SU-DHL-6 (cell line): ENCODE results near the gene USP7.

ENCODE experiments used
- H2AFZ ChIP-seq: fragments of 200-600 bp; sonication (generic); 2 replicates; pipeline ENCODE4 v1.6.1; 2014; ENCODE audit warnings: low read depth, mild to moderate bottlenecking, moderate library complexity, mixed read lengths, antibody characterized with exemption, low read length; ENCODE audit not compliant: severe bottlenecking
- H3F3A ChIP-seq: fragments of 200-600 bp; shearing (Covaris generic); 2 replicates; pipeline ENCODE4 v1.6.0; 2016; ENCODE audit warnings: antibody characterized with exemption, mild to moderate bottlenecking; ENCODE audit not compliant: insufficient read depth
- H3K27ac ChIP-seq: fragments of 200-600 bp; sonication (generic); 2 replicates; pipeline ENCODE4 v1.5.1; 2016; ENCODE audit warnings: low read depth, mild to moderate bottlenecking, low read length, moderate library complexity, mixed read lengths
- H3K27me3 ChIP-seq: fragments of 200-600 bp; sonication (generic), shearing (Covaris generic); 2 replicates; pipeline ENCODE4 v1.6.0; 2014; ENCODE audit warnings: mild to moderate bottlenecking, low read length
- H3K36me3 ChIP-seq: fragments of 200-600 bp; sonication (generic); 2 replicates; pipeline ENCODE4 v1.6.1; 2014; ENCODE audit warnings: mild to moderate bottlenecking, low read length, mixed read lengths
- H3K4me2 ChIP-seq: fragments of 300-600, 200-600 bp; shearing (Covaris generic), sonication (generic); 2 replicates; pipeline ENCODE4 v1.6.0; 2014; ENCODE audit warnings: low read length, low read depth, mild to moderate bottlenecking; ENCODE audit not compliant: poor library complexity, severe bottlenecking
- H3K4me3 ChIP-seq: fragments of 200-600 bp; sonication (generic); 2 replicates; pipeline ENCODE4 v1.5.1; 2014; ENCODE audit warnings: antibody characterized with exemption, low read length, mild to moderate bottlenecking, mixed read lengths; ENCODE audit not compliant: insufficient read depth, poor library complexity, severe bottlenecking
- H3K79me2 ChIP-seq: fragments of 200-600 bp; sonication (generic); 2 replicates; pipeline ENCODE4 v1.6.1; 2014; ENCODE audit warnings: mild to moderate bottlenecking, low read length, moderate library complexity; ENCODE audit not compliant: insufficient read depth
- H3K9ac ChIP-seq: fragments of 200-600 bp; sonication (generic); 2 replicates; pipeline ENCODE4 v1.7.0; 2014; ENCODE audit warnings: mild to moderate bottlenecking, low read length
- H3K9me2 ChIP-seq: fragments of 200-600 bp; sonication (generic); replicated peaks from 2 replicates; pipeline ENCODE4 v1.6.1; 2014; ENCODE audit warnings: low read length; ENCODE audit not compliant: insufficient read depth
- H3K9me3 ChIP-seq: fragments of 200-600 bp; sonication (generic); 2 replicates; pipeline ENCODE4 v1.6.1; 2014; ENCODE audit warnings: low read length, mixed read lengths; ENCODE audit not compliant: insufficient read depth
- H4K20me1 ChIP-seq: fragments of 200-600 bp; sonication (generic); 2 replicates; pipeline ENCODE4 v1.6.1; 2014; ENCODE audit warnings: low read depth, mild to moderate bottlenecking, antibody characterized with exemption, low read length, moderate library complexity, mixed read lengths
- EZH2phosphoT487 ChIP-seq: fragments of 200-600 bp; sonication (generic), shearing (Covaris generic); conservative IDR thresholded peaks from 2 replicates; pipeline ENCODE4 v1.6.1; 2018; ENCODE audit warnings: mild to moderate bottlenecking, antibody characterized with exemption, low read length, moderate library complexity, mixed read lengths
- TF ChIP-seq, protein P1 (sequence below): fragments of 200-600 bp; sonication (generic); IDR thresholded peaks from one replicate; pipeline ENCODE4 v1.5.1; 2017; ENCODE audit warnings: antibody characterized with exemption, mild to moderate bottlenecking, low read length, moderate library complexity; ENCODE audit not compliant: insufficient read depth, poor library complexity, severe bottlenecking

The USP7 gene

DNA sequence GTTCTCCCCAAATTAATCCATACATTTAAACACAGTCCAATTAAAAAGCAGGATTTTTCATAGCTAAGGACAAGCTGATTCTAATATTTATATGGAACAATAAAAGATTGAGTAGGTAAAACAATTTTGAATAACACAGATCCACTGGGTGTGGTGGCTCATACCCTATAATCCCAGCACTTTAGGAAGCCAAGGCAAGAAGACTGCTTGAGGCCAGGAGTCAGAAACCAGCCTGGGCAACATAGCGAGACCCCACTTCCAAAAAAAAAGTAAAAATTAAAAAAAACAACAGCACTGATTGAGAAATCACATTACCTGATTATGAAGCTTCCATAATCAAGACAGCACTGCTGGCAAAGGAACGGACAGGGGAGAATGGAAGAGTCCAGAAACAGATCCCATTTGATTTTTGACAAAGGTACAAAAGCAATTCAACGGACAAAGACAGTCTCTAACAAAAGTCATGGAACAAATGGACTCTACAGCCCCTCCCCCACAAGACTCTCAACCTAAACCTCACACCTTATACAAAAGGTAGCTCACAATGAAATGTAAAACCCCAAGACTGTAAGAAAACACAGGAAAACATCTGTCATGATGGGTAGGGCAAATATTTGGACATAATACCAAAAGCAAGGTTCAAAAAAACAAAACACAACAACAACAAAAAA is 17.9 kb downstream of the USP7 start:
- peaks cover 99% of the 10 kb centered on the region for H3K79me2 ChIP-seq
- no peaks in the 10 kb centered on the region for H3K9me2 ChIP-seq
- peak overlapping the region; percentile 97 for H3K4me2 ChIP-seq
- TF ChIP-seq, protein P1, sequence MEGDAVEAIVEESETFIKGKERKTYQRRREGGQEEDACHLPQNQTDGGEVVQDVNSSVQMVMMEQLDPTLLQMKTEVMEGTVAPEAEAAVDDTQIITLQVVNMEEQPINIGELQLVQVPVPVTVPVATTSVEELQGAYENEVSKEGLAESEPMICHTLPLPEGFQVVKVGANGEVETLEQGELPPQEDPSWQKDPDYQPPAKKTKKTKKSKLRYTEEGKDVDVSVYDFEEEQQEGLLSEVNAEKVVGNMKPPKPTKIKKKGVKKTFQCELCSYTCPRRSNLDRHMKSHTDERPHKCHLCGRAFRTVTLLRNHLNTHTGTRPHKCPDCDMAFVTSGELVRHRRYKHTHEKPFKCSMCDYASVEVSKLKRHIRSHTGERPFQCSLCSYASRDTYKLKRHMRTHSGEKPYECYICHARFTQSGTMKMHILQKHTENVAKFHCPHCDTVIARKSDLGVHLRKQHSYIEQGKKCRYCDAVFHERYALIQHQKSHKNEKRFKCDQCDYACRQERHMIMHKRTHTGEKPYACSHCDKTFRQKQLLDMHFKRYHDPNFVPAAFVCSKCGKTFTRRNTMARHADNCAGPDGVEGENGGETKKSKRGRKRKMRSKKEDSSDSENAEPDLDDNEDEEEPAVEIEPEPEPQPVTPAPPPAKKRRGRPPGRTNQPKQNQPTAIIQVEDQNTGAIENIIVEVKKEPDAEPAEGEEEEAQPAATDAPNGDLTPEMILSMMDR = no peak
- no peak overlapping the region for H2AFZ ChIP-seq
- H3K27ac ChIP-seq = peak overlapping the region; percentile 92
- H3K9ac ChIP-seq = peak overlapping the region; percentile 23
- H3K9me3 ChIP-seq = no peaks in the 10 kb centered on the region
- H4K20me1 ChIP-seq = peaks cover 35% of the 10 kb centered on the region
- H3K36me3 ChIP-seq = no peaks in the 10 kb centered on the region
- H3F3A ChIP-seq = peaks cover 47% of the 10 kb centered on the region
- no peaks in the 10 kb centered on the region for H3K27me3 ChIP-seq
- peak overlapping the region; percentile 39 for H3K4me3 ChIP-seq

GRCh38 chr16:8943966-8944759 is 19.5 kb downstream of the USP7 start:
- no peak overlapping the region for H2AFZ ChIP-seq
- peaks cover 99% of the 10 kb centered on the region for H3K79me2 ChIP-seq
- no peaks in the 10 kb centered on the region for H3K36me3 ChIP-seq
- peak overlapping the region; percentile 97 for H3K4me2 ChIP-seq
- peak overlapping the region; percentile 48 for H3K4me3 ChIP-seq
- TF ChIP-seq EZH2phosphoT487 = no peak
- TF ChIP-seq, protein P1 = no peak
- peaks cover 45% of the 10 kb centered on the region for H3F3A ChIP-seq
- H4K20me1 ChIP-seq = peaks cover 41% of the 10 kb centered on the region
- no peaks in the 10 kb centered on the region for H3K9me3 ChIP-seq
- H3K27me3 ChIP-seq = no peaks in the 10 kb centered on the region
- H3K9ac ChIP-seq = peak overlapping the region; percentile 40
- H3K27ac ChIP-seq = peak overlapping the region; percentile 92
- no peaks in the 10 kb centered on the region for H3K9me2 ChIP-seq

- H3K9me2 ChIP-seq = no peaks in the 10 kb centered on the region
- H3K9me3 ChIP-seq = no peaks in the 10 kb centered on the region
- H3K79me2 ChIP-seq = peaks cover 99% of the 10 kb centered on the region
- H3F3A ChIP-seq = peaks cover 50% of the 10 kb centered on the region
- H2AFZ ChIP-seq = no peak overlapping the region
- H3K4me2 ChIP-seq = peak overlapping the region; percentile 97
- H3K36me3 ChIP-seq = no peaks in the 10 kb centered on the region
- H3K27me3 ChIP-seq = no peaks in the 10 kb centered on the region
- peak overlapping the region; percentile 40 for H3K9ac ChIP-seq
- peak overlapping the region; percentile 48 for H3K4me3 ChIP-seq
- TF ChIP-seq, protein P1 = no peak
- H4K20me1 ChIP-seq = peaks cover 43% of the 10 kb centered on the region
- peak overlapping the region; percentile 92 for H3K27ac ChIP-seq
Measured at GRCh38 chr16:8943001-8943763, 20.5 kb downstream of the USP7 start.
